Measurements from ENCODE around the gene CHMP4A.

The CHMP4A gene

GRCh38 chr14:24177041-24177825, 36.1 kb downstream of the CHMP4A start:
- no peak for DNase-seq

GRCh38 chr14:24176599-24176998, 36.7 kb downstream of the CHMP4A start:
- no peak for DNase-seq

DNA sequence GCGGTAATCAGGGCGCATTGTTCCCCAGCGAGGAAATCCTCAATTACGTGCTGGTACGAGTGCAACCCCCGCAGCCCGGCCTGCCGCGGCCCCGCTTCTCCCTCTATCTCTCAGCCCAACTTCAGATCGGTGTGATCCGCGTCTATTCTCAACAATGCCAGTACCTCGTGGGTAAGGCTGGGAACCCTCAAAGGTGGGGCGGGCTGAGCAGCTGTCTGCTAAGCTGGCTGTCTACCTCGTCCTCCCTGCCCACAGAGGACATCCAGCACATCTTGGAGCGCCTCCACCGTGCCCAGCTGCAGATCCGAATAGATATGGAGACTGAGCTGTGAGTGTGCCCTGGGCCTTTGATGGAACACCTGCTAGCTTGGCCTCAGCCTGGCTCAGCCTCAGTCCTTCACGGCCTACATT, 40.4 kb downstream of the CHMP4A start:
- DNase-seq: no peak

GRCh38 chr14:24172261-24172860, 40.9 kb downstream of the CHMP4A start:
- no peak for DNase-seq

DNA sequence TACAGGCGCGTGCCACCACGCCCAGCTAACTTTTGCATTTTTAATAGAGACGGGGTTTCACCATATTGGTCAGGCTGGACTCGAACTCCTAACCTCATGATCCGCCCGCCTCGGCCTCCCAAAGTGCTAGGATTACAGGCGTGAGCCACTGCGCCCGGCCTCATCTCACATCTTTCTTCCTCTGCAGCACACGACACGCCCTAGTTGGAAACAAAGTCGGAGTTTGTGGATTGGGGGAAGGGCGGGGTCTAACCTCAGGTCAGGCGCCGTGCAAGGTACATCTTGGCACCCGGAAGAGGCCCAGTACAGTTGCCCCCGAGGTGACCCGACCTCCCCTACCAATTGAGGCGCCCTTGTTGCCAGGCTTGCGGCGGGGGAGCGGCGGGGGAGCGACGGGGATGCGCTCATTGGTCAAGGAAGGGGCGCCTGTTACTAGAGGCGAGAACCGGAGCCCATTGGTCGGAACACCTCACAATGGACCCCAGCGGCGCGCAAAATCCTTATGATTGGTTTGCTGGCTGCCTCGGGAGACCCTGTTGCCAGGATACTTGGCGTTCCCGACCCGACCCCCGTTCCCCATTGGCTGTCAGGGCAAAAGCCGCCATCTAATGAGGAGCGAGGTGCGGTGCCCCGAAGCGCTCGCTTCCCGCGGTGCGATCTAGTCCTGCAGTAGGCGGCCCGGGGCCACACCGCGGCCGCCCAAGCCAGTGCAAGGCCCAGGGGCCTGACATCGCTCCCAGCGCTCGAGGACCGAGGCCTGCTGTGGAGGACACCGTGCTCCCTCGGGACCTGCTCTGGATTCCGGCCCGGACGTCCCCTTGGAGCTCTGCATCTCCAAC, 41.6 kb downstream of the CHMP4A start, which contains the start of gene REC8:
Gene REC8, plus strand, starts transcription at position 659 of the 839 bp plus-strand sequence. CDS start 473 bp downstream, outside the sequence.
- DNase-seq: peak; percentile 84 to 85

DNA sequence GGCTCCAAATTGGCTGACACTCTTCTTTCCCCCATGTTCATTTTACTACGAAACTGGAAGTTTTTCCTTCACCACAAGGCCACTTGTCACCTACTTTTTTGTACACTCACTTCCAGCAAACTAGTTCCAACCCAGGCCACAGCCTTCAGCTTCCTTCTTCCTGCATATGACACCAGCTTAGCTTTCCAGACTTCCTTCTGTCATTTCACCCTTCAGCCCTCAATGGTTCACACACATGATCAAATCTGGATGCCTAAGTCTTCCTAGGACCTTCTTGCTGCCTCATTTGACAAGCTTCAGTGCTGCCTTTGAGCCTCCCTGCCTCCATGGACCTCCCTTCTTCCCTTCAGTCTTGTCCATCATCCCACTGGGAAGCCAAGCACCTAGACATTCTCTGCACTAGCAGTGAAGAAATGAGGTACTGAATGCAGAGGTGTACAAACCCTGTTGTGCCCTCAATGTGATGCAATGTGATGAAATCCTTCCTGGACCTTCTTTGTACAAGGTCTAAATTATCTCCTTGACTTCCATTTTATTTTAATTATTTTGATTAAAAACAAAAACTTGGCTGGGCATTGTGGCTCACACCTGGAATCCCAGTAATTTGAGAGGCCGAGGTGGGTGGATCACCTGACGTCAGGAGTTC, 45.7 kb downstream of the CHMP4A start:
- DNase-seq: peak in 1 of 2 experiments; percentile 18

- DNase-seq: no peak
Observed at GRCh38 chr14:24165785-24166184, 47.5 kb downstream of the CHMP4A start.

GRCh38 chr14:24164518-24164991, 48.7 kb downstream of the CHMP4A start:
- no peak for DNase-seq

DNA sequence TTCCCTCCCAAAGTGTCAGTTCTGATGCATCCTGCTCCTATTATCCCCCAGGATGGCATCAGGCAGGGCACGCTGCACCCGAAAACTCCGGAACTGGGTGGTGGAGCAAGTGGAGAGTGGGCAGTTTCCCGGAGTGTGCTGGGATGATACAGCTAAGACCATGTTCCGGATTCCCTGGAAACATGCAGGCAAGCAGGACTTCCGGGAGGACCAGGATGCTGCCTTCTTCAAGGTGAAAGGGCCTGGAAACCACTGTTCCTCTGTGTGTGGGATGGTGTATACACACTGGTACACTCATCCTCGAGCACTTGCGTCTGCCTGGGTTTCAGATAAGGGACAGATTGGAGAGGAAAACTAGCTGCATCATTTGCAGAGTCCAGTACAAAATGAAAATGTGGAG, 51.2 kb downstream of the CHMP4A start:
- DNase-seq: no peak

- DNase-seq: peak; percentile 84 to 89
Observed at GRCh38 chr14:24160850-24161804, 52.2 kb downstream of the CHMP4A start, which contains the start of gene IRF9. TSS of gene IRF9 (plus strand) at chr14:24161265. CDS start at chr14:24162145, 880 bp downstream.

- DNase-seq: no peak
Observed at GRCh38 chr14:24160499-24160849, 52.8 kb downstream of the CHMP4A start.

DNA sequence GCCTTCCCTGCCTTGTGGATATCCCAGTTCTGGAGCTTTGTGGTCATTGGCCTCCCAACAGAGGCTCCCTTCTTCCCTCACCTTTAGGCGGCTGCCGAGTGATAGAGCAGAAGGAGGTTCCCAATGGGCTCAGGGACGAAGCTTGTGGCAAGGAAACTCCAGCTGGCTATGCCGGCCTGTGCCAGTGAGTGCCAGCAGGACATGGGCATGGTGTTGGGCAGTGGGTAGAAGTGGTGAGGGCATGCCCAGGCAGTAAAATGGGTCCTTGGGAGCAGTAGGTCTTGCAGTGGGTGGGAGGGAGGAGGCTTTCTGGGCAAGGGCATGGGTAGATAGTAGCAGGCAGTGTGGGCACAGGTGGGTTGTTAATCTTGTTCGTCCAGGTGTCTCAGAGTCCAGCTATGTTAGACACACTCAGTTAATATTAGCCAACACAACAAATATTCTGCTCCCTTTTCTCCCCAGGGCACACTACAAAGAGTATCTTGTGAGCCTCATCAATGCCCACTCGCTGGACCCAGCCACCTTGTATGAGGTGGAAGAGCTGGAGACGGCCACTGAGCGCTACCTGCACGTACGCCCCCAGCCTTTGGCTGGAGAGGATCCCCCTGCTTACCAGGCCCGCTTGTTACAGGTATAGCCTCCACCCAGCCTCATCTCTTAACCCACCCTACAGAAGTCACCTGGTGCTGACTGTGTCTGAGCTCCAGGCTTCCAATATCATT, 53.4 kb downstream of the CHMP4A start:
- DNase-seq: no peak

All from AML-193 (cell line).